H1 (cell line): Measurements from ENCODE around the gene ISG15.

Source experiments
- EGR1 ChIP-seq: IDR thresholded peaks from 2 replicates; pipeline ENCODE4 v1.6.1; 2011; ENCODE audit warnings: low read depth, low read length, borderline replicate concordance
- EP300 ChIP-seq, 2 experiments: IDR thresholded peaks; 1 replicate in 1 of 2; 2 replicates in 1 of 2; pipeline ENCODE4 v1.6.1; 2011 to 2012; ENCODE audit warnings: low read depth in 2 of 2, low read length in 2 of 2, mild to moderate bottlenecking in 2 of 2, borderline replicate concordance in 1 of 2, inconsistent platforms in 1 of 2, moderate library complexity in 1 of 2
- EZH2 ChIP-seq: fragments of 200-600 bp; sonication (generic); IDR thresholded peaks from 2 replicates; pipeline ENCODE4 v1.7.1; 2012; ENCODE audit warnings: low read depth, mild to moderate bottlenecking, moderate library complexity, low read length, inconsistent platforms; ENCODE audit not compliant: severe bottlenecking
- NRF1 ChIP-seq: IDR thresholded peaks from 2 replicates; pipeline ENCODE4 v1.6.1; 2011; ENCODE audit warnings: mild to moderate bottlenecking, low read depth, low read length, improper control_type of control experiment
- POLR2A ChIP-seq, 2 experiments: IDR thresholded peaks; 1 replicate in 1 of 2; 2 replicates in 1 of 2; pipeline ENCODE4 v1.6.1; 2011; ENCODE audit warnings: low read depth in 2 of 2, low read length in 2 of 2, mild to moderate bottlenecking in 2 of 2; ENCODE audit errors: control extremely low read depth in 1 of 2
- RAD21 ChIP-seq, 2 experiments: IDR thresholded peaks in 1 of 2; conservative IDR thresholded peaks in 1 of 2; 2 replicates each; pipeline ENCODE4 v1.6.1; 2011; ENCODE audit warnings: low read depth in 2 of 2, low read length in 2 of 2, improper control_type of control experiment in 1 of 2, inconsistent platforms in 1 of 2, mild to moderate bottlenecking in 1 of 2, moderate library complexity in 1 of 2
- SIN3A ChIP-seq, 2 experiments: IDR thresholded peaks in 1 of 2; conservative IDR thresholded peaks in 1 of 2; 2 replicates each; pipeline ENCODE4 v1.6.1; 2011 to 2012; ENCODE audit warnings: low read length in 2 of 2, improper control_type of control experiment in 1 of 2, low read depth in 1 of 2, mild to moderate bottlenecking in 1 of 2
- SP2 ChIP-seq: IDR thresholded peaks from 2 replicates; pipeline ENCODE4 v1.6.1; 2012; ENCODE audit warnings: mild to moderate bottlenecking, low read length, inconsistent platforms
- SP4 ChIP-seq: IDR thresholded peaks from 2 replicates; pipeline ENCODE4 v1.6.1; 2012; ENCODE audit warnings: low read length, inconsistent platforms
- TF ChIP-seq, protein P1 (sequence below): IDR thresholded peaks from 2 replicates; pipeline ENCODE4 v1.6.1; 2012; ENCODE audit warnings: low read length, inconsistent platforms
- TF ChIP-seq, protein P2 (sequence below), 3 experiments: IDR thresholded peaks; 1 replicate in 2 of 3; 2 replicates in 1 of 3; pipeline versions ENCODE4 v1.5.1 to v1.6.1; 2011; ENCODE audit warnings: low read length in 3 of 3, mild to moderate bottlenecking in 3 of 3, inconsistent platforms in 2 of 3, low read depth in 1 of 3, moderate library complexity in 1 of 3; ENCODE audit not compliant: insufficient read depth in 1 of 3; ENCODE audit errors: control extremely low read depth in 1 of 3

- TF ChIP-seq, protein P1, sequence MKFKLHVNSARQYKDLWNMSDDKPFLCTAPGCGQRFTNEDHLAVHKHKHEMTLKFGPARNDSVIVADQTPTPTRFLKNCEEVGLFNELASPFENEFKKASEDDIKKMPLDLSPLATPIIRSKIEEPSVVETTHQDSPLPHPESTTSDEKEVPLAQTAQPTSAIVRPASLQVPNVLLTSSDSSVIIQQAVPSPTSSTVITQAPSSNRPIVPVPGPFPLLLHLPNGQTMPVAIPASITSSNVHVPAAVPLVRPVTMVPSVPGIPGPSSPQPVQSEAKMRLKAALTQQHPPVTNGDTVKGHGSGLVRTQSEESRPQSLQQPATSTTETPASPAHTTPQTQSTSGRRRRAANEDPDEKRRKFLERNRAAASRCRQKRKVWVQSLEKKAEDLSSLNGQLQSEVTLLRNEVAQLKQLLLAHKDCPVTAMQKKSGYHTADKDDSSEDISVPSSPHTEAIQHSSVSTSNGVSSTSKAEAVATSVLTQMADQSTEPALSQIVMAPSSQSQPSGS, result no peak
- TF ChIP-seq SP2, result no peak
- no peak for TF ChIP-seq RAD21 (IDR thresholded peaks at IDR 0.05 in 1 of 2, conservative IDR thresholded peaks at IDR 0.05 in 1 of 2; ENCODE audit: low read depth in 2 of 2, low read length in 2 of 2)
- TF ChIP-seq, protein P2, sequence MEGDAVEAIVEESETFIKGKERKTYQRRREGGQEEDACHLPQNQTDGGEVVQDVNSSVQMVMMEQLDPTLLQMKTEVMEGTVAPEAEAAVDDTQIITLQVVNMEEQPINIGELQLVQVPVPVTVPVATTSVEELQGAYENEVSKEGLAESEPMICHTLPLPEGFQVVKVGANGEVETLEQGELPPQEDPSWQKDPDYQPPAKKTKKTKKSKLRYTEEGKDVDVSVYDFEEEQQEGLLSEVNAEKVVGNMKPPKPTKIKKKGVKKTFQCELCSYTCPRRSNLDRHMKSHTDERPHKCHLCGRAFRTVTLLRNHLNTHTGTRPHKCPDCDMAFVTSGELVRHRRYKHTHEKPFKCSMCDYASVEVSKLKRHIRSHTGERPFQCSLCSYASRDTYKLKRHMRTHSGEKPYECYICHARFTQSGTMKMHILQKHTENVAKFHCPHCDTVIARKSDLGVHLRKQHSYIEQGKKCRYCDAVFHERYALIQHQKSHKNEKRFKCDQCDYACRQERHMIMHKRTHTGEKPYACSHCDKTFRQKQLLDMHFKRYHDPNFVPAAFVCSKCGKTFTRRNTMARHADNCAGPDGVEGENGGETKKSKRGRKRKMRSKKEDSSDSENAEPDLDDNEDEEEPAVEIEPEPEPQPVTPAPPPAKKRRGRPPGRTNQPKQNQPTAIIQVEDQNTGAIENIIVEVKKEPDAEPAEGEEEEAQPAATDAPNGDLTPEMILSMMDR (IDR thresholded peaks at IDR 0.05; ENCODE audit: control extremely low read depth in 1 of 3, insufficient read depth in 1 of 3, low read depth in 1 of 3, low read length in 3 of 3), result no peak
- peak in 1 of 2 experiments; percentile 78; a peak in 2 of 4 replicates for TF ChIP-seq SIN3A (conservative IDR thresholded peaks at IDR 0.05 in 1 of 2, IDR thresholded peaks at IDR 0.05 in 1 of 2; ENCODE audit: low read depth in 1 of 2, low read length in 2 of 2)
- no peak for TF ChIP-seq SP4
- no peak for TF ChIP-seq EP300 (IDR thresholded peaks at IDR 0.05; ENCODE audit: borderline replicate concordance in 1 of 2, low read depth in 2 of 2, low read length in 2 of 2)
- TF ChIP-seq EZH2, result no peak
- peak in 1 of 2 experiments; percentile 53; a peak in 1 of 3 replicates for TF ChIP-seq POLR2A (IDR thresholded peaks at IDR 0.05; ENCODE audit: control extremely low read depth in 1 of 2, low read depth in 2 of 2, low read length in 2 of 2)
- TF ChIP-seq EGR1, result no peak
- peak; percentile 11; the same call in 1 of the 2 replicates for TF ChIP-seq NRF1
These were observed at the start of gene ISG15 for GRCh38 chr1:1013105-1013921.
